Tibial nerve (tissue), 4 donors: ENCODE results near the gene NOP16.

Experiments used
- EP300 ChIP-seq, 2 donors: sonication (generic); formaldehyde crosslinking; IDR thresholded peaks; one replicate each; pipeline ENCODE4 v1.6.1; 2017; ENCODE audit warnings: antibody characterized with exemption in 2 of 2, mild to moderate bottlenecking in 1 of 2
- POLR2A ChIP-seq, 2 donors: fragments of 450-650 bp; IDR thresholded peaks; one replicate each; pipeline ENCODE4 v1.6.1; 2017; ENCODE audit warnings: antibody characterized with exemption in 2 of 2, mild to moderate bottlenecking in 2 of 2, moderate library complexity in 2 of 2
- TF ChIP-seq, protein P1 (sequence below), 5 experiments: fragments of 200-600 bp in 3 of 5; fragments of 450-650 bp in 2 of 5; sonication (generic) in 3 of 5; IDR thresholded peaks; one replicate each; pipeline ENCODE4 v1.5.1; 2016 to 2019; ENCODE audit warnings: antibody characterized with exemption in 5 of 5, mild to moderate bottlenecking in 3 of 5, moderate library complexity in 2 of 5

DNA sequence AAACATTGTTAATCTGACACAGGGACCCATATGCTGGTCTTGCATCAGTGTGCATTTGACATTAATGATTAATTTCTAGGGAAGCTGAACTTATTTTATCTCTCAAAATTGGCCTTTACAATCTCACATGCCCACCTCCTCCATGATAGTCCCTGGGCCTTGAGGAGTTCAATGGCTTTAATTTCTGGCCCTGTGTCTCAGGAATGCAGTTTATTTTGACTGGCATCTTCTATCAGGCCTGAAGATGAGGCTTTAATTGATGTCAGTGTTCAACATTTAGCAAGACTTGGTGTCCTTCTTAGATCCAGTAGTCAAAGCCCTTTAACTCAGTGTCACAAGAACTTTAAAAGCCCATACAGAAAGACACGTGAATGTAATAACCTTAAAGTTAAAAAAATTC is 38.5 kb upstream of the NOP16 start:
- TF ChIP-seq EP300 (IDR thresholded peaks at IDR 0.05) (no peak), POLR2A (IDR thresholded peaks at IDR 0.05) (no peak)
- TF ChIP-seq, protein P1, sequence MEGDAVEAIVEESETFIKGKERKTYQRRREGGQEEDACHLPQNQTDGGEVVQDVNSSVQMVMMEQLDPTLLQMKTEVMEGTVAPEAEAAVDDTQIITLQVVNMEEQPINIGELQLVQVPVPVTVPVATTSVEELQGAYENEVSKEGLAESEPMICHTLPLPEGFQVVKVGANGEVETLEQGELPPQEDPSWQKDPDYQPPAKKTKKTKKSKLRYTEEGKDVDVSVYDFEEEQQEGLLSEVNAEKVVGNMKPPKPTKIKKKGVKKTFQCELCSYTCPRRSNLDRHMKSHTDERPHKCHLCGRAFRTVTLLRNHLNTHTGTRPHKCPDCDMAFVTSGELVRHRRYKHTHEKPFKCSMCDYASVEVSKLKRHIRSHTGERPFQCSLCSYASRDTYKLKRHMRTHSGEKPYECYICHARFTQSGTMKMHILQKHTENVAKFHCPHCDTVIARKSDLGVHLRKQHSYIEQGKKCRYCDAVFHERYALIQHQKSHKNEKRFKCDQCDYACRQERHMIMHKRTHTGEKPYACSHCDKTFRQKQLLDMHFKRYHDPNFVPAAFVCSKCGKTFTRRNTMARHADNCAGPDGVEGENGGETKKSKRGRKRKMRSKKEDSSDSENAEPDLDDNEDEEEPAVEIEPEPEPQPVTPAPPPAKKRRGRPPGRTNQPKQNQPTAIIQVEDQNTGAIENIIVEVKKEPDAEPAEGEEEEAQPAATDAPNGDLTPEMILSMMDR (IDR thresholded peaks at IDR 0.05), result no peak
